GOT3 (cell line): ENCODE measurements around the gene ELAC2.
"Not testable (repeated sequence)": the region's sequence is repeated elsewhere in the genome, so short reads cannot be mapped to it uniquely, and the experiment has no call there.

Experiments used
- DNase-seq: peaks from one replicate; lab custom pipeline; 2025; ENCODE audit warnings: mixed read lengths; lab: John Stamatoyannopoulos, UW

Gene ELAC2

GRCh38 chr17:12990041-12990808 is 27.6 kb downstream of the ELAC2 start:
- DNase-seq, result no peak

GRCh38 chr17:12987120-12987519 is 30.7 kb downstream of the ELAC2 start:
- DNase-seq, result no peak

- no peak for DNase-seq
Measured at GRCh38 chr17:12985431-12986293, 32.2 kb downstream of the ELAC2 start.

GRCh38 chr17:12983991-12984884 is 33.6 kb downstream of the ELAC2 start:
- DNase-seq, result peak; percentile 66

- DNase-seq, result no peak
Measured at GRCh38 chr17:12982224-12982623, 35.6 kb downstream of the ELAC2 start.

- no peak for DNase-seq
Measured at GRCh38 chr17:12979826-12980500, 37.9 kb downstream of the ELAC2 start.

GRCh38 chr17:12979246-12979645 is 38.6 kb downstream of the ELAC2 start:
- no peak for DNase-seq

- not testable (repeated sequence) for DNase-seq
Measured at GRCh38 chr17:12978787-12979186, 39.0 kb downstream of the ELAC2 start.

GRCh38 chr17:12977008-12977751 is 40.6 kb downstream of the ELAC2 start:
- DNase-seq, result no peak

- no peak for DNase-seq
Measured at GRCh38 chr17:12974005-12974531, 43.8 kb downstream of the ELAC2 start.

GRCh38 chr17:12973496-12974004 is 44.3 kb downstream of the ELAC2 start:
- DNase-seq, result no peak

- no peak for DNase-seq
Measured at GRCh38 chr17:12967962-12968361, 49.9 kb downstream of the ELAC2 start.

- DNase-seq, result no peak
Measured at GRCh38 chr17:12966413-12966812, 51.4 kb downstream of the ELAC2 start.

GRCh38 chr17:12965988-12966387 is 51.8 kb downstream of the ELAC2 start:
- DNase-seq, result no peak

GRCh38 chr17:12964840-12965239 is 53.0 kb downstream of the ELAC2 start:
- DNase-seq, result no peak

- no peak for DNase-seq
Measured at GRCh38 chr17:12964162-12964561, 53.7 kb downstream of the ELAC2 start.

- DNase-seq, result no peak
Measured at GRCh38 chr17:12963505-12963904, 54.3 kb downstream of the ELAC2 start.

GRCh38 chr17:12961655-12962054 is 56.2 kb downstream of the ELAC2 start:
- DNase-seq, result no peak

- no peak for DNase-seq
Measured at GRCh38 chr17:12959441-12959840, 58.4 kb downstream of the ELAC2 start.

- no peak for DNase-seq
Measured at GRCh38 chr17:12958786-12959185, 59.0 kb downstream of the ELAC2 start.
